H9 (cell line): Measurements from ENCODE around the gene SPARCL1. TPM values are rescaled to one million over a fixed set of nuclear protein-coding genes. Genes with fewer than 3 reads are reported as not detected.

Source experiments
- DNase-seq: peaks from one replicate; pipeline ENCODE4 v3.0.0-alpha.2; 2017
- H2AFZ ChIP-seq: one replicate; pipeline ENCODE4 v1.6.1; 2013; ENCODE audit warnings: mild to moderate bottlenecking, low read length, control low read depth, moderate library complexity
- H2AK5ac ChIP-seq: 2 replicates; pipeline ENCODE4 v1.6.1; 2013; ENCODE audit warnings: low read length, control low read depth, mixed read lengths; ENCODE audit not compliant: insufficient read length
- H2BK120ac ChIP-seq: one replicate; pipeline ENCODE4 v1.6.1; 2013; ENCODE audit warnings: low read depth, mild to moderate bottlenecking, low read length, control low read depth, inconsistent platforms; ENCODE audit not compliant: poor library complexity, severe bottlenecking
- H2BK12ac ChIP-seq: 2 replicates; pipeline ENCODE4 v1.6.1; 2013; ENCODE audit warnings: low read length, control low read depth, mixed read lengths, low read depth; ENCODE audit not compliant: insufficient read length
- H2BK15ac ChIP-seq: 2 replicates; pipeline ENCODE4 v1.6.1; 2013; ENCODE audit warnings: low read depth, low read length, control low read depth
- H2BK20ac ChIP-seq: one replicate; pipeline ENCODE4 v1.6.1; 2013; ENCODE audit warnings: low read depth, mild to moderate bottlenecking, low read length, control low read depth, inconsistent platforms; ENCODE audit not compliant: poor library complexity, severe bottlenecking
- H2BK5ac ChIP-seq: 2 replicates; pipeline ENCODE4 v1.6.1; 2013; ENCODE audit warnings: low read length, control low read depth, mixed read lengths; ENCODE audit not compliant: insufficient read length
- H3K14ac ChIP-seq: 2 replicates; pipeline ENCODE4 v1.6.1; 2013; ENCODE audit warnings: low read length, control low read depth; ENCODE audit not compliant: insufficient read depth
- H3K18ac ChIP-seq: 2 replicates; pipeline ENCODE4 v1.6.1; 2013; ENCODE audit warnings: low read depth, mild to moderate bottlenecking, mixed read lengths, low read length, control low read depth; ENCODE audit not compliant: insufficient read length
- H3K23ac ChIP-seq: 2 replicates; pipeline ENCODE4 v1.6.1; 2013; ENCODE audit warnings: low read length, control low read depth, mixed read lengths, low read depth; ENCODE audit not compliant: insufficient read length
- H3K23me2 ChIP-seq: 2 replicates; pipeline ENCODE4 v1.6.1; 2013; ENCODE audit warnings: low read depth, mild to moderate bottlenecking, mixed read lengths, low read length, control low read depth; ENCODE audit not compliant: insufficient read length, poor library complexity, severe bottlenecking
- H3K27ac ChIP-seq: 2 replicates; pipeline ENCODE4 v1.5.1; 2013; ENCODE audit warnings: low read length, control low read depth, mixed read lengths, low read depth; ENCODE audit not compliant: insufficient read length
- H3K27me3 ChIP-seq: 2 replicates; pipeline ENCODE4 v1.6.1; 2013; ENCODE audit warnings: low read length, control low read depth, inconsistent platforms; ENCODE audit not compliant: insufficient read depth
- H3K4ac ChIP-seq: 2 replicates; pipeline ENCODE4 v1.6.1; 2013; ENCODE audit warnings: low read depth, mild to moderate bottlenecking, control low read depth, inconsistent platforms, low read length, moderate library complexity
- H3K4me1 ChIP-seq: 2 replicates; pipeline ENCODE4 v1.6.1; 2013; ENCODE audit warnings: low read length, control low read depth, inconsistent platforms; ENCODE audit not compliant: insufficient read depth
- H3K4me2 ChIP-seq: 2 replicates; pipeline ENCODE4 v1.6.1; 2013; ENCODE audit warnings: low read length, control low read depth, mixed read lengths; ENCODE audit not compliant: insufficient read length, insufficient read depth
- H3K56ac ChIP-seq: 2 replicates; pipeline ENCODE4 v1.6.1; 2013; ENCODE audit warnings: low read depth, mild to moderate bottlenecking, mixed read lengths, low read length, control low read depth; ENCODE audit not compliant: insufficient read length
- H3K79me1 ChIP-seq: 2 replicates; pipeline ENCODE4 v1.6.1; 2013; ENCODE audit warnings: low read depth, mild to moderate bottlenecking, moderate library complexity, low read length, control low read depth, inconsistent platforms; ENCODE audit not compliant: insufficient read depth, poor library complexity, severe bottlenecking
- H3K79me2 ChIP-seq: 2 replicates; pipeline ENCODE4 v1.6.1; 2013; ENCODE audit warnings: low read length, control low read depth, inconsistent platforms; ENCODE audit not compliant: insufficient read depth
- H3K9ac ChIP-seq: 2 replicates; pipeline ENCODE4 v1.6.1; 2013; ENCODE audit warnings: low read length, control low read depth, mixed read lengths; ENCODE audit not compliant: insufficient read length; ENCODE audit errors: extremely low read depth
- H3K9me3 ChIP-seq: one replicate; pipeline ENCODE4 v1.6.1; 2013; ENCODE audit warnings: low read depth, low read length, inconsistent platforms; ENCODE audit not compliant: control insufficient read depth
- H3T11ph ChIP-seq: one replicate; pipeline ENCODE4 v1.6.1; 2013; ENCODE audit warnings: mild to moderate bottlenecking, low read length, control low read depth, inconsistent platforms
- H4K20me1 ChIP-seq: one replicate; pipeline ENCODE4 v1.6.1; 2013; ENCODE audit not compliant: control insufficient read depth, insufficient read length, insufficient read depth
- H4K5ac ChIP-seq: 2 replicates; pipeline ENCODE4 v1.6.1; 2013; ENCODE audit warnings: low read depth, mild to moderate bottlenecking, mixed read lengths, low read length, control low read depth; ENCODE audit not compliant: insufficient read length
- H4K8ac ChIP-seq: replicated peaks from 2 replicates; pipeline ENCODE4 v1.6.1; 2013; ENCODE audit warnings: low read length, control low read depth, mixed read lengths, low read depth; ENCODE audit not compliant: insufficient read length
- H4K91ac ChIP-seq: 2 replicates; pipeline ENCODE4 v1.6.1; 2013; ENCODE audit warnings: low read depth, mild to moderate bottlenecking, moderate library complexity, mixed read lengths, low read length, control low read depth; ENCODE audit not compliant: insufficient read length
- H3K27ac Mint-ChIP-seq, 3 experiments: 2 replicates in 2 of 3; 3 replicates in 1 of 3; pipeline ENCODE4 v1.8.0; 2020 to 2021; ENCODE audit warnings: mixed read lengths in 3 of 3, mild to moderate bottlenecking in 1 of 3, moderate library complexity in 1 of 3
- H3K27me3 Mint-ChIP-seq: 2 replicates; pipeline ENCODE4 v1.8.0; 2021; ENCODE audit warnings: low read depth, mild to moderate bottlenecking, moderate library complexity, mixed read lengths
- H3K36me3 Mint-ChIP-seq, 3 experiments: 2 replicates in 2 of 3; 3 replicates in 1 of 3; pipeline ENCODE4 v1.8.0; 2020 to 2021; ENCODE audit warnings: low read depth in 3 of 3, mixed read lengths in 3 of 3; ENCODE audit not compliant: insufficient read depth in 1 of 3
- H3K4me1 Mint-ChIP-seq, 2 experiments: 2 replicates each; pipeline ENCODE4 v1.8.0; 2020; ENCODE audit warnings: mixed read lengths in 2 of 2
- H3K4me3 Mint-ChIP-seq, 2 experiments: 2 replicates in 1 of 2; 3 replicates in 1 of 2; pipeline ENCODE4 v1.8.0; 2020 to 2021; ENCODE audit warnings: mild to moderate bottlenecking in 2 of 2, mixed read lengths in 2 of 2, moderate library complexity in 1 of 2
- H3K9me3 Mint-ChIP-seq, 2 experiments: 2 replicates in 1 of 2; 3 replicates in 1 of 2; pipeline ENCODE4 v1.8.0; 2020; ENCODE audit warnings: mild to moderate bottlenecking in 2 of 2, mixed read lengths in 2 of 2, moderate library complexity in 1 of 2
- WGBS: extraction: QIAGEN DNeasy Blood & Tissue Kit; methylation state at CpG from one replicate; pipeline ENCODE4 v1.1.7; 2013; ENCODE audit warnings: missing lambda C conversion rate, low lambda C conversion rate, mixed read lengths; ENCODE audit not compliant: insufficient read length; ENCODE audit errors: extremely low coverage; 5-methylcytosine and 5-hydroxymethylcytosine counted together
- total RNA-seq: library from RNA; stranded (reverse); gene quantifications from 2 replicates; pipeline ENCODE4 v1.2.1, GENCODE V29; 2021
- TF ChIP-seq, protein P1 (sequence below): fragments of 200-600 bp; sonication (generic); conservative IDR thresholded peaks from 3 replicates; pipeline ENCODE4 v1.8.0; 2021; ENCODE audit warnings: antibody characterized with exemption, mild to moderate bottlenecking

Gene SPARCL1
- total RNA-seq, 1 experiment from 2014 or later = 0.17 TPM

- H3K27me3 ChIP-seq = no peaks in the 10 kb centered on the region; the same call in 1 of the 2 replicates
- no peak overlapping the region for H3K56ac ChIP-seq
- no peaks in the 10 kb centered on the region for H3K27me3 Mint-ChIP-seq
- H2BK120ac ChIP-seq = no peak overlapping the region
- H3T11ph ChIP-seq = no peak overlapping the region
- no peaks in the 10 kb centered on the region for H3K79me1 ChIP-seq
- H3K4me2 ChIP-seq = no peak overlapping the region
- H3K9me3 Mint-ChIP-seq = no peaks in the 10 kb centered on the region; a peak in 1 of 5 replicates
- H3K4me1 Mint-ChIP-seq = peaks cover 5 to 15% of the 10 kb centered on the region in 2 experiments
- no peak overlapping the region for H4K8ac ChIP-seq
- no peaks in the 10 kb centered on the region for H3K23me2 ChIP-seq
- TF ChIP-seq, protein P1, sequence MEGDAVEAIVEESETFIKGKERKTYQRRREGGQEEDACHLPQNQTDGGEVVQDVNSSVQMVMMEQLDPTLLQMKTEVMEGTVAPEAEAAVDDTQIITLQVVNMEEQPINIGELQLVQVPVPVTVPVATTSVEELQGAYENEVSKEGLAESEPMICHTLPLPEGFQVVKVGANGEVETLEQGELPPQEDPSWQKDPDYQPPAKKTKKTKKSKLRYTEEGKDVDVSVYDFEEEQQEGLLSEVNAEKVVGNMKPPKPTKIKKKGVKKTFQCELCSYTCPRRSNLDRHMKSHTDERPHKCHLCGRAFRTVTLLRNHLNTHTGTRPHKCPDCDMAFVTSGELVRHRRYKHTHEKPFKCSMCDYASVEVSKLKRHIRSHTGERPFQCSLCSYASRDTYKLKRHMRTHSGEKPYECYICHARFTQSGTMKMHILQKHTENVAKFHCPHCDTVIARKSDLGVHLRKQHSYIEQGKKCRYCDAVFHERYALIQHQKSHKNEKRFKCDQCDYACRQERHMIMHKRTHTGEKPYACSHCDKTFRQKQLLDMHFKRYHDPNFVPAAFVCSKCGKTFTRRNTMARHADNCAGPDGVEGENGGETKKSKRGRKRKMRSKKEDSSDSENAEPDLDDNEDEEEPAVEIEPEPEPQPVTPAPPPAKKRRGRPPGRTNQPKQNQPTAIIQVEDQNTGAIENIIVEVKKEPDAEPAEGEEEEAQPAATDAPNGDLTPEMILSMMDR = no peak
- no peaks in the 10 kb centered on the region for H3K36me3 Mint-ChIP-seq
- no peak overlapping the region for H4K5ac ChIP-seq
- H3K4me3 Mint-ChIP-seq = no peak overlapping the region
- H3K79me2 ChIP-seq = no peaks in the 10 kb centered on the region
- no peaks in the 10 kb centered on the region for H4K20me1 ChIP-seq
- H2AFZ ChIP-seq = no peak overlapping the region
- no peaks in the 10 kb centered on the region for H3K9me3 ChIP-seq
- no peak overlapping the region for H3K27ac Mint-ChIP-seq
- WGBS = no CpG with 5 or more reads among the region's 4 CpGs
- H2AK5ac ChIP-seq = no peak overlapping the region
- H3K9ac ChIP-seq = no peak overlapping the region
- no peak overlapping the region for H3K18ac ChIP-seq
- no peak for DNase-seq
- no peak overlapping the region for H3K14ac ChIP-seq
- no peak overlapping the region for H4K91ac ChIP-seq
- H2BK15ac ChIP-seq = no peak overlapping the region
- H3K27ac ChIP-seq = no peak overlapping the region
- H3K23ac ChIP-seq = no peak overlapping the region
- H3K4ac ChIP-seq = no peak overlapping the region
- no peak overlapping the region for H2BK12ac ChIP-seq
- H2BK5ac ChIP-seq = no peak overlapping the region
- no peak overlapping the region for H2BK20ac ChIP-seq
- H3K4me1 ChIP-seq = no peaks in the 10 kb centered on the region
Measured at GRCh38 chr4:87553182-87553581, 24.0 kb upstream of the SPARCL1 start.
